HG02938 (cell line): Measurements from ENCODE around the gene SLC23A2.
"Not testable (repeated sequence)": the region's sequence is repeated elsewhere in the genome, so short reads cannot be mapped to it uniquely, and the experiment has no call there.

Source experiments
- ATAC-seq: cut with Tn5 transposase; IDR thresholded peaks from one replicate; pipeline ENCODE4 v1.9.1; 2021; ENCODE audit warnings: mild to moderate bottlenecking, moderate library complexity; ENCODE audit not compliant: unreplicated experiment

SLC23A2 gene

GRCh38 chr20:4937407-4938319 lies 63.6 kb downstream of the SLC23A2 start:
- ATAC-seq, result no peak

DNA sequence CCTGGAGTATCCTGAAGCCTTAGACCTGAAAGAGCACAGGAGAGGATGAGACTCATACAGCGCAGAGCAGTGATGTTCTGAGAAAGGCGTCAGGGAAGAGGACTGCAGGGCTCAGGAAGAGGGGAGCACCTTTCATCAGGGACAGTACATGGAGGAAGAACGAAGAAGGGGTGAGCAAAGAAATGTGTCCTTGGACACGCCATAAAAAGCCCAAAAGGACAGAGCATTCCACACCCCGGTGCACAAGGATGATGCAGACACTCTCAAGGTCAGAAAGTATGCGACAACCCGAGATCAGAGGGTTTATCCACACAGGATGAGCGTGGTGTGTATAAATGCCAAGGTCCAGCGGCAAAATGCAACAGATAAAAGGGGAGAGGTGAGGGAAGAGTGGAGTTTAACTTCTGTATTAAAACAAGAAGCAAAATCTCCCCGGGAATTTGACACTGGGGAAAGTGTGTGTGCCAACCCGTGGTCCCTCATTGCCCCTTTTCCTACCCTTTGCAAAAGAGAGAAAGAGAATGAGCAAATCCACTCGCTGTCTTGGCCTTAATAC lies 64.4 kb downstream of the SLC23A2 start:
- ATAC-seq, result no peak

- ATAC-seq, result no peak
These were observed 64.9 kb downstream of the SLC23A2 start for GRCh38 chr20:4936392-4936850.

DNA sequence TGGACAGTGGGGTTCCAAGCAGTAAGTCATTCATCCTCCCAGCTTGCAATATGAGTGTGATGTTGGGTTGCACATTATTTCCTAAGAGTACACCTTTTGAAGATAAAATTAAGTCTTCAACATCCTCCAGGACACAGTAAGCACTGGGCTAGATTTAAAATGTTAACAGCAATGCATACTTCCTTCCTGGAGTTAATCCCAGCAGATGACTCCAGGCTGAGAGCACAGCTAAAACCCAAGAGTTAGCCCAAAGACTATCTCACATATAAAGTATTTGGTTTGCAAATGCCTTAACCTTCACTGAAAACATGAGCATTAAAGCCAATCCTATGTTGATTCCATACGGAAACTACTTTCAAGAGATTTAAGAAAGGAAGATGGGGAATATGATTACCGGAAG lies 69.2 kb downstream of the SLC23A2 start:
- no peak for ATAC-seq

GRCh38 chr20:4929686-4930397 lies 71.5 kb downstream of the SLC23A2 start:
- ATAC-seq, result no peak

DNA sequence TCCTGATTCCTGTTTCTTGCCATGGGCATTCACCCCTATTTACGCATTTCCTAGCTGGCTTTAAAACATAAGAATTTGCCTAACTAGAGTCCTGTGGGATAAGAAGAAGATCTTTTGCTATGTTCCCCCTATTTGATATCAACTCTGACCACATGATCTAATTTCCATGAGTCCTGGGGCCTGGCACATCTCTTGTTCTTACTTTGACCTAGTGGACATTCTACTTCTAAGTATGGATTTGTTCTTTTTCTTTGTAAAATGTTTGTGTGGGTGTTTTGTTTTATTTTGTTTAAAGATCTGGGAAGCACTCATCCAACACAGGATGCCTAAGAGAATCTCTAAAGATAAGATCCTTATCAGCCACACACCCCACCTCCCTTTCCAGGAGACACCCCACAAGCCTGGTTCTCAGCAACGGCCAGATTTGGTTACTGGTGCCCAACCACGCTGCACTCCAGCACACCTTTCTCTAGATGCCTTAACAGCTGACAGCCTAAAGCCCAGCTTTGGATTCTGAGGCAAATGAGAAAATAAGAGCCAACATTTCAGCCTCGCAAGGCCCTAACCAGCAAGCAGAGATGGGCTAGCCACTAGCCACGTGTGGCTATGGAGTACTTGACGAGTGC lies 74.7 kb downstream of the SLC23A2 start:
- ATAC-seq, result no peak

- ATAC-seq, result no peak
These were observed 75.3 kb downstream of the SLC23A2 start for GRCh38 chr20:4925842-4926530.

DNA sequence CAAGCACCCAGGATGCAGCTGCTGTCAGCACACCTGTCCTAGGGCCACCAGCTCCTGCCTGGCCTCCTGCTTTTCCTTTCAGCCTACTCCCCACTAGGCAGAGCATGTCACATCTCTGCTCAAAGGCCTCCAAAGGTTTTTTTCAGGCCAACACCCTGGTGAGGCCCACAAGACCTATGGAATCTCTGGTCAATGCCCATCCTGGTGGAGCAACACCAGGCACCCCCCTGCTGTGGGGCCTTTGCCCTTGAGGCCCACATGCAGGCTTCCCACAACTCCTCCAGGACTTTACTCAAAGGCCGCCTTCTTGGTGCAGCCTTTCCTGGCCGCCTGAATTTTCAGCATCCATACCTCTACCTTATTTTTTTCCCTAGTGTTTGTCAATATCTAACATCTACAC lies 76.9 kb downstream of the SLC23A2 start:
- no peak for ATAC-seq

DNA sequence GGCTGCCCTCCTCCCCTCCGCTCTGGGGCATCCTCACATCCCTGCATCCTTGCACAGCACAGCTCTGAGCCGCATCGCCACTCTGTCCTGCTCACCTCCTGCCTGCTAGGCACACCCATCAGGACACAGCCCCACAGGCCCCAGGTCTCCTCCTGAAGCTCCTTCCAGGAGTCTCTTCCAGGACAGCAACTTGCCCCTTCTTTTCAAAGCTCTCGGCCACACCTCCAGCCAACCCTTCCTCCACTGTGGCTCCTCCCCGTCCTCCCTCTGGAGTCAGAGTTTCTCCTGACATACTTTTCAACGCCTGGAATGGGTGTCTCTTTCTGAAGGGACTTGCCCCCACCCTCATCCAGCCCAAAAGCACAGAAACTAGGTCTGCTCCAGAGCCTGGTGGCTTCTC lies 77.3 kb downstream of the SLC23A2 start:
- no peak for ATAC-seq

- no peak for ATAC-seq
These were observed 79.1 kb downstream of the SLC23A2 start for GRCh38 chr20:4922186-4922585.

DNA sequence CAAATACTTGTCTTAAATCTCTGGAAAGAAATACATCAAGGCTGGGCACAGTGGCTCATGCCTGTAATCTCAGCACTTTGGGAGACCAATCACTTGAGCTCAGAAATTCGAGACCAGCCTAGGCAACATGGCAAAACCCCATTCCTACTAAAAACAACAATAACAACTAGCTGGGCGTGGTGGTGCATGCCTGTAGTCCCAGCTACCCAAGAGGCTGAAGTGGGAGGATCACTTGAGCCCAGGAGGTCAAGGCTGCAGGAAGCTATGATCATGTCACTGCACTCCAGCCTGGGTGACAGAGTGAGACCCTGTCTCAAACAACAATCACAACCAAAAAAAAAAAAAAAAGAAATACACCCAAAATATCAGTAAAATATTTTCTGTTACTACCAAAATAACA lies 80.0 kb downstream of the SLC23A2 start:
- not testable (repeated sequence) for ATAC-seq

DNA sequence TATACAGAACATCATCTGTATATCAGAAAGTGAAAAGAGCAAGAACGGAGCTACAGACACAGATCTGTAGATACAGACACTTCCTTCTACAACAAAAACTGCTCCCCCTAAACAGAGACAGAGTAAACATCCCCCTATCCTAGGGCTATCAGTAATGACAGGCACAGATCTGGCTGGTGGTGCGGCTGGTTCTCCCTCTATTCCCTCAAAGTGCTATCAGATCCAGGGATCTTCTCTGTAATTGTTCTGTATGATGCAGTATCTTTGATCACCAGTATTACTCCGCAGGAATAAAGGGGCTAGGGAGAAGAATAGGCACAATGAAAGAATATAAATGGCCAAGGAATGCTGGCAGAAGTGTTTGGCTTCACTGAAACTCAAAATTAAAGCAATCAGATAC lies 80.7 kb downstream of the SLC23A2 start:
- no peak for ATAC-seq

GRCh38 chr20:4920131-4920530 lies 81.2 kb downstream of the SLC23A2 start:
- ATAC-seq, result no peak

DNA sequence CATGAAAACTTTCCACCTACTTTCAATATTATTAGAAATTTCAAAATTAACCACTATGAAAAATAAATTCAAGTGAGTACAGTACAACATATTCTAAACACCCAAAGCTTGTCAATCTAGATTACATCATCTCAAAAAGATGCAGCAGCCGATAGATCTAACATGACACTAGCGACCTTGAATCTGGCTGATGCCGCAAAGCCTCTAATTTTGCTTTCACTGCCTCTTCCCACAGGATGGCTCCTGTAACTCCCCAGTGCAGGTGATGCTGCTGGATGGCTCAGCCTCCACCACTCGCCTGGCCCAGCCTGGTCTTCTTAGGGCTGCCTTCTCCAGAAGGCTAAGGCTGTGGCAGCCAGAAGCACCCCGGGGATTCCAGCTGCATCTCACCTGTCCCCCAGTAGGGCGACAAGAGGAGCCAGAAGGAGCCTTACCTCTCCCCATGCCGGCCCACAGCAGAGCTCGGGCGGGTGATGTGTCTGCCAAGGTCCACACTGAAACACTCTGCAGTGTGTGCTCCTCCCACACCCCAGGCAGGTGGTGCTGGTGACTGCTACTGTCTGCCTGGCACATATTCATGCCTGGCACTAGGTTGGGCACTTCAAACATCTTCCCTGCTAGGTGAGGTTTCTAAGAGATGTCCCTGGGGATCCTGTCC lies 82.1 kb downstream of the SLC23A2 start:
- ATAC-seq, result no peak

- ATAC-seq, result no peak
These were observed 82.8 kb downstream of the SLC23A2 start for GRCh38 chr20:4918473-4918872.

GRCh38 chr20:4916971-4917881 lies 84.1 kb downstream of the SLC23A2 start:
- no peak for ATAC-seq

DNA sequence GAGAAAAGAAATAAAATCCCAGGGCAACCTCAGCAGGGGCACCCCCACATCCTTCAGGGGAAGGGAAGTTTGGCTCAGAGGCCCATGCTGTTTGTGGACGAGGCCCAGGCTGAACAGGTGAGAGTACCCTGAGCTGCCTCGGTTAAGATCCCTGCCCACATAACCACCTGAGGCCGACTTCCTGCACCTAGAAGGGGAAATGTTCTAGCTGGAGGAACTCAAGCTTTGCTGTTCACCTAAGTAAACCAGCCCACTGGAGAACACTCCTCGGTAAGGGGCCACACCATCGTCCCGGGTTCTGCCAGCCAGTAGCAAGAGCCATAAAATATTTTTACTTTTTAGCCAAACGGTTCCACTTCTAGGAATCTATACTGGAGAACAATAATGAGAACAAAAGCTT lies 88.2 kb downstream of the SLC23A2 start:
- ATAC-seq, result no peak

DNA sequence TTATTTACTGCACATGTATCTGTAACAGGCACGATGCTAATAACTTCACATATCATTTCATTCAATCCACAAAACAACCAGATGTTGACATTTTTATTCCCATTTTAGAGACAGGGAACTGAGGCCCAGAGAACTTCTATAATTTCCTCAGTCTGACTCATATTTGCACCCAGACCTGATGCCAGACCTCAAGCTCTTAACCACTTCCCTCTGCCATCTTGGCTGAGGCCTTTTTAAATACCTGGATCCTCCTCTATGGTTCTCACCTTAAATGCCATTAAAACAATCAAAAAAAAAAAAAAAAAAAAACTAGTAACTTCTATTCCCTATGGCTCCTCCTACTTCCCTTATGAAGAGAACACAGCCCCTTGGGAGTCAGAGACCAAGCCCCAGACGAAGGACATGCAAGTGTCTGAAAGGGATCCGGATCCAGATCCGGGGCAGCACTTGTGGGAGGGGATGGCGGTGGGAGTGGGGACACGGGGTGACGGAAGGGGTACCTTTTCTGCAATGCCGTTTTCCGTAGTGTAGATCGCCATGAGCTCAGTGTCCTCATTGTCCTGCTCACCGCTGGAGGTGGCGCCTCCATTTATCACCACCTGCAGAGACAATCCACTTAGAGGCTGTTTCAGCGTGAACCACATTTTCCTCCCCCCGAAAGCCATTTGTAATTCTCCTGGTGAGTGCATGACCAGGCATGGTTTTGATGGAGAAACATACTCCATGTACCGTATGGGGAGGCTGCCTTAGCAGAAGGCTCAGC lies 88.7 kb downstream of the SLC23A2 start:
- ATAC-seq, result no peak
